ENCODE data around the gene DMXL1.
"Not testable (repeated sequence)": the region's sequence is repeated elsewhere in the genome, so short reads cannot be mapped to it uniquely, and the experiment has no call there.

DNA sequence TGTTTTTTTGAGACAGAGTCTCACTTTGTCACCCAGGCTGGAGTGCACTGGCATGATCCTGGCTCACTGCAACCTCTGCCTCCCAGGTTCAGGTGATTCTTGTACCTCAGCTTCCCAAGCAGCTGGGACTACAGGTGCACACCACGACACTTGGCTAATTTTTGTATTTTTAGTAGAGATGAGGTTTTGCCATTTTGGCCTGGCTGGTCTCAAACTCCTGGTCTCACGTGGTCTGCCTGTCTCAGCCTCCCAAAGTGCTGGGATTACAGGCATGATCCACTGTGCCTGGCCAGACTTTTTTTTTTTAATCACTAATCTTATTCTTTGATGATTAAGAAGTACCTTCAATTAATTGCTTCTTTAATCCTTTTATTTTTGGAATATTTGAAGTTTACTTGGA, 114.6 kb downstream of the DMXL1 start:
- TF ChIP-seq, protein P1, sequence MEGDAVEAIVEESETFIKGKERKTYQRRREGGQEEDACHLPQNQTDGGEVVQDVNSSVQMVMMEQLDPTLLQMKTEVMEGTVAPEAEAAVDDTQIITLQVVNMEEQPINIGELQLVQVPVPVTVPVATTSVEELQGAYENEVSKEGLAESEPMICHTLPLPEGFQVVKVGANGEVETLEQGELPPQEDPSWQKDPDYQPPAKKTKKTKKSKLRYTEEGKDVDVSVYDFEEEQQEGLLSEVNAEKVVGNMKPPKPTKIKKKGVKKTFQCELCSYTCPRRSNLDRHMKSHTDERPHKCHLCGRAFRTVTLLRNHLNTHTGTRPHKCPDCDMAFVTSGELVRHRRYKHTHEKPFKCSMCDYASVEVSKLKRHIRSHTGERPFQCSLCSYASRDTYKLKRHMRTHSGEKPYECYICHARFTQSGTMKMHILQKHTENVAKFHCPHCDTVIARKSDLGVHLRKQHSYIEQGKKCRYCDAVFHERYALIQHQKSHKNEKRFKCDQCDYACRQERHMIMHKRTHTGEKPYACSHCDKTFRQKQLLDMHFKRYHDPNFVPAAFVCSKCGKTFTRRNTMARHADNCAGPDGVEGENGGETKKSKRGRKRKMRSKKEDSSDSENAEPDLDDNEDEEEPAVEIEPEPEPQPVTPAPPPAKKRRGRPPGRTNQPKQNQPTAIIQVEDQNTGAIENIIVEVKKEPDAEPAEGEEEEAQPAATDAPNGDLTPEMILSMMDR (IDR thresholded peaks at IDR 0.05): not testable (repeated sequence)
- not testable (repeated sequence) for TF ChIP-seq POLR2A (IDR thresholded peaks at IDR 0.05)
